RWPE2 (cell line): ENCODE data around the gene ADAMTSL2.

Experiments
- ATAC-seq: fragments of 200-7000 bp; cut with Tn5 transposase; 3 replicates; pipeline ENCODE4 v1.9.1; 2021; ENCODE audit warnings: low read depth
- DNase-seq: peaks from one replicate; pipeline ENCODE4 v3.0.0-alpha.2; 2020; ENCODE audit warnings: low spot score
- H3K27ac ChIP-seq: fragments of 450-650 bp; 2 replicates; pipeline ENCODE4 v1.5.1; 2017; ENCODE audit warnings: mild to moderate bottlenecking; ENCODE audit not compliant: poor library complexity, severe bottlenecking
- H3K27me3 ChIP-seq: fragments of 250-450 bp; sonication (Bioruptor Pico); 2 replicates; pipeline ENCODE4 v1.5.1; 2021; ENCODE audit warnings: mild to moderate bottlenecking, moderate library complexity; ENCODE audit not compliant: insufficient read depth, poor library complexity, severe bottlenecking
- H3K36me3 ChIP-seq: fragments of 250-450 bp; sonication (Bioruptor Pico); 2 replicates; pipeline ENCODE4 v1.5.1; 2020; ENCODE audit warnings: low read depth, mild to moderate bottlenecking, moderate library complexity
- H3K4me1 ChIP-seq: fragments of 250-450 bp; sonication (Bioruptor Pico); 2 replicates; pipeline ENCODE4 v1.5.1; 2021; ENCODE audit warnings: mild to moderate bottlenecking, moderate library complexity; ENCODE audit not compliant: insufficient read depth, poor library complexity, severe bottlenecking
- H3K4me3 ChIP-seq: fragments of 250-450 bp; sonication (Bioruptor Pico); 2 replicates; pipeline ENCODE4 v1.5.1; 2021; ENCODE audit warnings: mild to moderate bottlenecking, moderate library complexity; ENCODE audit not compliant: severe bottlenecking
- H3K9me3 ChIP-seq: fragments of 250-450 bp; sonication (Bioruptor Pico); 2 replicates; pipeline ENCODE4 v1.5.1; 2021; ENCODE audit warnings: mild to moderate bottlenecking, moderate library complexity; ENCODE audit not compliant: severe bottlenecking
- CTCF ChIP-seq: fragments of 450-650 bp; IDR thresholded peaks from one replicate; pipeline ENCODE4 v1.5.1; 2017; ENCODE audit warnings: mild to moderate bottlenecking, moderate library complexity; ENCODE audit not compliant: poor library complexity, severe bottlenecking

ADAMTSL2 gene

DNA sequence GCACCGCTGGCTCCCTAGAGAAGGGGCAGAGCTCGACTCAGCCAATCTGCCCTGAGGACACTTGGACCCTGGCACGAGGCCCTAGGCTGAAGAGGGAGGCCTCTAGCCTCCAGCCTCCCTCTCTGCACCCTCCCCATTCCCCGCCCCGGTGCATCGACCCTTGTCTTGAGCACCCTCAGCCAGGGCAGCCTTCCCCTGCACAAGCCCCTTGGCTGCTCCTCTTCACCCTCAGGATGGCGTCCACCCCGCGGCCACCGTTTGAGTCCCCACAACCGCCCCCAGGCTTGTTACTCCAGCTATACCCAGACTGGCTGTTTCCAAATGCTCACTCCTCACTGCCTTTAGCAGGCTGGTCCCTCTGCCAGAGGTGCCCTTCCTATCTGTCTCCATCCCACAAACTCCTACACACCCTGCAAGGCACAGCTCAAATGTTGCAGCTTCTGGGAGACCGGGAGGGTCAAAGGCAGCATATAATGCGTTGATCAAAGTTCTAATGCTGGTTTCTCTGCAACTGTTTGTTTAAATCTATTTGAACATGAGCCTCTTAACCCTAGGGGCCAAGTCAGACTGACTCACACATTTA is 81.2 kb downstream of the ADAMTSL2 start:
- DNase-seq, result no peak
- no peak for TF ChIP-seq CTCF
- H3K9me3 ChIP-seq, result no peaks in the 10 kb centered on the region
- no peaks in the 10 kb centered on the region for H3K4me1 ChIP-seq
- H3K4me3 ChIP-seq, result no peak overlapping the region
- no peaks in the 10 kb centered on the region for H3K36me3 ChIP-seq
- peaks cover 64% of the 10 kb centered on the region for H3K27me3 ChIP-seq
- no peak overlapping the region for H3K27ac ChIP-seq
- ATAC-seq, result no peak

DNA sequence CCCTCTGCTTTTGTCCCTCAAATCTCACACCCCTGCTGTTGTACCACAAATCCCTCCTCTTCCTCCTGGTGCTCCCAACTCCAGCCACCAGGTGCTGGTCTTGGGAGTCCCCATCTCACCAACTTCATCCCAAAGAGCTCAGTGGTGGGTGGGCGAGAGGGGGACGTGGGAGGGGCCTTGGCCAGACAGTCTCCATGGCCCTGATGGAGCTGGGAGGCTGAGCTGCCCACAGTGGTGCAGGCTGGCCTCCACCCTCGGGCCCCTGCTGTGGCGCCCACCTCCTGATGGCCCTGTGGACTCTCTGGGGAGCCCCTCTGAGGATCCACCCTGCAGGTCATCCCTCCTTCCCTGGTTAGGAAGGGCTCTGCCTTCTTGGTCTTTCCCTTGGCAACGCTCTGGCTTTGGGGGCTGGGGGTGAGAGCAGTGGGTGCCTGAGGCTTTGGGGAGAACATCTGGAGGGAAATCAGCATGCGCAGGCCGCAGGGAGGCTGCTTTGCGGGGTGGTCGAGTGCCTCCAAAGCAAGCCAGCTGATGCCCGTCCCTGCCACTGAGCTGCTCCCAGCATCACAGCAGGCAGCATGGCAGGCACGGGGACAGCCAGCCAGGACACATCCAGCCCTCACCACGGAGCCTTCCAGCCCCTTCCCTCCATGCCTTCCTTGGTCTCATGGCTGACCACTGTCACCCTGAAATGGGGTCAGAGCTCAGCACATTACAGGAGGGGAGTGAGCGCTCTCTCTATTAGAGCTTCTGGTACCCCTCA is 82.3 kb downstream of the ADAMTSL2 start:
- Histone ChIP-seq H3K4me1 (no peaks in the 10 kb centered on the region), H3K4me3 (no peak overlapping the region), H3K27ac (no peak overlapping the region), H3K27me3 (peaks cover 63% of the 10 kb centered on the region), H3K36me3 (no peaks in the 10 kb centered on the region), H3K9me3 (no peaks in the 10 kb centered on the region)
- ATAC-seq (no peak), DNase-seq (no peak)
- TF ChIP-seq CTCF, result no peak

DNA sequence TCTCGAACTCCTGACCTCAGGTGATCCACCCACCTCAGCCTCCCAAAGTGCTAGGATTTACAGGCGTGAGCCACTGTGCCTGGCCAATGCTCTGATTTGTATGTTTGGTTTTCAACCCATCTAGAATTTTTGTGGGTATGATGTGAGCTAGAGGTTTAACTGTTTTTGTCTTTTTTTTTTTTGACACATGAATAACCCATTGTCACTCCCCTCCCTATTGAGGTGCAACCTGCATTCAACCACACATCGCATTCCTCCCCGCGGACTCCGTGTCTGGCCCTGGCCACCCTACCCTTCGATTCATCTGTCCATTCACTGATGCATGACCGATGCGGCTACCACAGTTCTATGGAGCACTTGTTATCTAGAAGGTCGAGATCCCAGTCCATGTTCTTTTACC is 84.2 kb downstream of the ADAMTSL2 start:
- H3K9me3 ChIP-seq, result no peaks in the 10 kb centered on the region
- DNase-seq, result no peak
- no peak overlapping the region for H3K27ac ChIP-seq
- TF ChIP-seq CTCF, result no peak
- peaks cover 55% of the 10 kb centered on the region for H3K27me3 ChIP-seq
- H3K4me1 ChIP-seq, result no peaks in the 10 kb centered on the region
- no peaks in the 10 kb centered on the region for H3K36me3 ChIP-seq
- ATAC-seq, result no peak
- H3K4me3 ChIP-seq, result no peak overlapping the region

DNA sequence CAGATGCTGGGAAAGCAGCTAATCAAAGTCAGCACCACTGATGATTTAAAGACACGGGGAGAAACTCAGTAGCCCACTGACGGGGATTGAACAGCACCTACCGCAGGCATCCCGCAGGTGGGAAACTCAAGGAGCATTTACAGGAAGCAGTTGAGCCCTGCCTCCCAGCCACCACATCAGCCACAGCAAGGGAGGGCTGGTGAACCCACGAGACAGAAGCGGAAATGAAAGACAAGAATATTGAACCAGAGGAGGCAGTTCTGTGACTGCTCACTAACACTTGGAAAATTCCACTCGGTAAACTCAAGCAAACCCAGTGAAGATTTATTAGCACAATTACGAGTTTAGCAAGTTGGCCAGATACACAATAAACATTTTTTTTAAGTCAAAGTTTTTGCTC is 85.3 kb downstream of the ADAMTSL2 start:
- TF ChIP-seq CTCF, result no peak
- Histone ChIP-seq H3K27me3 (peaks cover 45% of the 10 kb centered on the region), H3K27ac (no peak overlapping the region), H3K9me3 (no peaks in the 10 kb centered on the region), H3K4me1 (no peaks in the 10 kb centered on the region), H3K36me3 (no peaks in the 10 kb centered on the region), H3K4me3 (no peak overlapping the region)
- no peak for DNase-seq
- ATAC-seq, result no peak

GRCh38 chr9:133621725-133622267 is 87.3 kb downstream of the ADAMTSL2 start:
- Histone ChIP-seq H3K27ac (no peak overlapping the region), H3K36me3 (no peaks in the 10 kb centered on the region), H3K9me3 (no peaks in the 10 kb centered on the region), H3K4me3 (no peak overlapping the region), H3K27me3 (peaks cover 44% of the 10 kb centered on the region), H3K4me1 (no peaks in the 10 kb centered on the region)
- ATAC-seq, result no peak
- TF ChIP-seq CTCF, result no peak
- DNase-seq, result no peak
